Transverse colon (tissue), 4 donors: Measurements from ENCODE around the gene GNG7. TPM values are rescaled to one million over a fixed set of nuclear protein-coding genes. Genes with fewer than 3 reads are reported as not detected.

ENCODE experiments used
- DNase-seq: peaks from one replicate; pipeline ENCODE4 v3.0.0-alpha.2; 2019
- H3K27ac ChIP-seq, 4 donors: fragments of 200-600 bp; sonication (generic); 2 replicates each; pipeline ENCODE4 v1.5.1; 2016 to 2018; ENCODE audit warnings: inconsistent platforms in 4 of 4
- H3K27me3 ChIP-seq: fragments of 200-600 bp; sonication (generic); 2 replicates; pipeline ENCODE4 v1.5.1; 2017; ENCODE audit warnings: inconsistent platforms
- H3K36me3 ChIP-seq, 4 donors: fragments of 200-600 bp; sonication (generic); 2 replicates each; pipeline ENCODE4 v1.5.1; 2017 to 2019; ENCODE audit warnings: inconsistent platforms in 4 of 4
- H3K4me1 ChIP-seq, 4 donors: fragments of 200-600 bp; sonication (generic); 2 replicates each; pipeline ENCODE4 v1.5.1; 2017 to 2020; ENCODE audit warnings: inconsistent platforms in 4 of 4
- H3K4me3 ChIP-seq, 4 donors: fragments of 200-600 bp; sonication (generic); 1 replicate in 1 of 4; 2 replicates in 3 of 4; pipeline versions ENCODE4 v1.5.1 to v1.6.1; 2017 to 2019; ENCODE audit warnings: inconsistent platforms in 4 of 4
- H3K9me3 ChIP-seq, 2 donors: fragments of 200-600 bp; sonication (generic); 2 replicates each; pipeline ENCODE4 v1.5.1; 2017 to 2019; ENCODE audit warnings: inconsistent platforms in 2 of 2
- CTCF ChIP-seq, 5 experiments: fragments of 200-600 bp in 3 of 5; fragments of 450-650 bp in 2 of 5; sonication (generic) in 3 of 5; IDR thresholded peaks; 1 replicate in 2 of 5; 2 replicates in 3 of 5; pipeline ENCODE4 v1.5.1; 2016 to 2017; ENCODE audit warnings: antibody characterized with exemption in 5 of 5, inconsistent platforms in 3 of 5, mild to moderate bottlenecking in 2 of 5, moderate library complexity in 1 of 5
- EP300 ChIP-seq: sonication (generic); formaldehyde crosslinking; IDR thresholded peaks from one replicate; pipeline ENCODE4 v1.6.1; 2017; ENCODE audit warnings: antibody characterized with exemption, low read depth
- POLR2A ChIP-seq: fragments of 450-650 bp; IDR thresholded peaks from one replicate; pipeline ENCODE4 v1.6.1; 2016; ENCODE audit warnings: antibody characterized with exemption, mild to moderate bottlenecking, moderate library complexity
- POLR2AphosphoS5 ChIP-seq, 3 donors: sonication (generic); formaldehyde crosslinking; IDR thresholded peaks; one replicate each; pipeline ENCODE4 v1.6.1; 2016; ENCODE audit warnings: antibody characterized with exemption in 3 of 3
- WGBS, 2 donors: methylation state at CpG; one replicate each; pipeline ENCODE4 v1.1.5; 2018; ENCODE audit warnings: low coverage in 1 of 2; 5-methylcytosine and 5-hydroxymethylcytosine counted together
- in situ Hi-C, 4 donors: fragments of 200-750 bp; cut with MboI; loops; one replicate each; pipeline versions ENCODE4 v1.15.0 to v1.15.1; 2017; ENCODE audit warnings: low sequenced_read_pairs in 3 of 4, low pct_ligation_motif_present in 1 of 4, low pct_unique_long_range_greater_than_20kb in 1 of 4
- intact Hi-C: fragments of 100-400 bp; cut with DNase I; formaldehyde crosslinking; loops from one replicate; pipeline ENCODE4 v1.15.1; 2023; ENCODE audit warnings: low total_unique reads
- total RNA-seq, 4 donors: library from RNA; depleted of rRNA; stranded (reverse); fragments of >200 nt; gene quantifications; one replicate each; pipeline ENCODE4 v1.1.0, GENCODE V29; 2016

The GNG7 gene
- total RNA-seq, 4 donors from 2014 or later, result 1.6 to 13.1 (median 4.0) TPM

GRCh38 chr19:2639999-2640398 is 62.5 kb downstream of the GNG7 start:
- Histone ChIP-seq H3K36me3 (no peaks in the 10 kb centered on the region), H3K4me3 (no peak overlapping the region), H3K27ac (no peak overlapping the region), H3K27me3 (no peaks in the 10 kb centered on the region), H3K4me1 (peaks cover 5 to 12% (median 8%) of the 10 kb centered on the region in 4 donors), H3K9me3 (no peaks in the 10 kb centered on the region)
- WGBS, 2 donors, result 85 to 94% methylated on average over 2 of the region's 2 CpGs
- intact Hi-C loops, result loop anchor here (10.0 kb wide), 1 partner anchor 235 kb away; no protein-coding TSS in a partner anchor
- DNase-seq, result no peak
- in situ Hi-C loops, result loop anchor here in 3 of 4 donors (10.0 kb wide), 2 partner anchors 105 to 235 kb away; partner anchors contain the start of gene SLC39A3 (in 2 of the 3)
- TF ChIP-seq POLR2AphosphoS5 (IDR thresholded peaks at IDR 0.05) (no peak), POLR2A (no peak), EP300 (no peak), CTCF (IDR thresholded peaks at IDR 0.05) (no peak)

- DNase-seq, result no peak
- intact Hi-C loops (no loop called here), in situ Hi-C loops (no loop called here)
- H3K4me3 ChIP-seq, result no peak overlapping the region
- no peak for TF ChIP-seq CTCF (IDR thresholded peaks at IDR 0.05)
- no peak for TF ChIP-seq EP300
- TF ChIP-seq POLR2AphosphoS5 (IDR thresholded peaks at IDR 0.05), result no peak
- no peak for TF ChIP-seq POLR2A
- 44% methylated on average over 3 of the region's 3 CpGs; no CpG with 5 or more reads in 1 of the 2 donors for WGBS, 2 donors
- no peaks in the 10 kb centered on the region for H3K9me3 ChIP-seq
- peaks cover 5 to 12% (median 8%) of the 10 kb centered on the region in 4 donors for H3K4me1 ChIP-seq
- no peaks in the 10 kb centered on the region for H3K27me3 ChIP-seq
- H3K36me3 ChIP-seq, result no peaks in the 10 kb centered on the region
- no peak overlapping the region for H3K27ac ChIP-seq
Measured at GRCh38 chr19:2638417-2638940, 64.0 kb downstream of the GNG7 start.

GRCh38 chr19:2636897-2637683 is 65.4 kb downstream of the GNG7 start:
- TF ChIP-seq POLR2AphosphoS5 (IDR thresholded peaks at IDR 0.05), result no peak
- no peak for TF ChIP-seq EP300
- peak; percentile 87 to 93 (median 89) for TF ChIP-seq CTCF (IDR thresholded peaks at IDR 0.05)
- no peak for TF ChIP-seq POLR2A
- 21 to 80% methylated on average over 3 to 29 of the region's 37 CpGs for WGBS, 2 donors
- Histone ChIP-seq H3K4me1 (peaks cover 5 to 12% (median 8%) of the 10 kb centered on the region in 4 donors), H3K4me3 (no peak overlapping the region), H3K9me3 (no peaks in the 10 kb centered on the region), H3K27ac (no peak overlapping the region), H3K36me3 (no peaks in the 10 kb centered on the region), H3K27me3 (no peaks in the 10 kb centered on the region)
- intact Hi-C loops (no loop called here), in situ Hi-C loops (no loop called here)
- peak; percentile 67 for DNase-seq

GRCh38 chr19:2636141-2636896 is 66.2 kb downstream of the GNG7 start:
- Histone ChIP-seq H3K4me3 (no peak overlapping the region), H3K27me3 (no peaks in the 10 kb centered on the region), H3K27ac (no peak overlapping the region), H3K4me1 (peaks cover 5 to 12% (median 8%) of the 10 kb centered on the region in 4 donors), H3K36me3 (no peaks in the 10 kb centered on the region), H3K9me3 (no peaks in the 10 kb centered on the region)
- DNase-seq, result no peak
- no peak for TF ChIP-seq POLR2AphosphoS5 (IDR thresholded peaks at IDR 0.05)
- TF ChIP-seq POLR2A, result no peak
- no peak for TF ChIP-seq CTCF (IDR thresholded peaks at IDR 0.05)
- no peak for TF ChIP-seq EP300
- 82% methylated on average over 6 of the region's 10 CpGs; no CpG with 5 or more reads in 1 of the 2 donors for WGBS, 2 donors
- intact Hi-C loops, result no loop called here
- in situ Hi-C loops, result no loop called here
